HFFc6 (cell line): ENCODE measurements around the gene FOXB1. TPM values are rescaled to one million over a fixed set of nuclear protein-coding genes. Genes with fewer than 3 reads are reported as not detected.

ENCODE experiments used
- DNase-seq: peaks from one replicate; pipeline ENCODE4 v3.0.0-alpha.2; 2018
- H3K27ac Mint-ChIP-seq: 2 replicates; pipeline ENCODE4 v1.8.0; 2020; ENCODE audit warnings: mild to moderate bottlenecking, mixed read lengths
- H3K27me3 Mint-ChIP-seq: 2 replicates; pipeline ENCODE4 v1.8.0; 2021; ENCODE audit warnings: mild to moderate bottlenecking, moderate library complexity, mixed read lengths; ENCODE audit not compliant: insufficient read depth
- H3K36me3 Mint-ChIP-seq: 2 replicates; pipeline ENCODE4 v1.8.0; 2021; ENCODE audit warnings: low read depth, mixed read lengths
- H3K4me1 Mint-ChIP-seq: 2 replicates; pipeline ENCODE4 v1.8.0; 2020; ENCODE audit warnings: low read depth, mixed read lengths
- H3K4me3 Mint-ChIP-seq: 2 replicates; pipeline ENCODE4 v1.8.0; 2020; ENCODE audit warnings: mild to moderate bottlenecking, moderate library complexity, mixed read lengths
- H3K9me3 Mint-ChIP-seq: 2 replicates; pipeline ENCODE4 v1.8.0; 2020; ENCODE audit warnings: mild to moderate bottlenecking, mixed read lengths
- CTCF ChIP-seq: fragments of 200-600 bp; sonication (generic); IDR thresholded peaks from 2 replicates; pipeline ENCODE4 v1.5.0; 2021; ENCODE audit warnings: antibody characterized with exemption, mild to moderate bottlenecking
- total RNA-seq, 6 experiments: library from RNA; stranded (reverse); fragmentation: NEBNext Ultra II Directional; extraction: Animal tissue kit (Norgen Biotek cat#: 25700); gene quantifications; 2 replicates in 1 of 6; 3 replicates in 5 of 6; pipeline ENCODE4 v1.2.3, GENCODE V29; 2021

FOXB1 gene
- total RNA-seq, 6 experiments from 2014 or later, result not detected

DNA sequence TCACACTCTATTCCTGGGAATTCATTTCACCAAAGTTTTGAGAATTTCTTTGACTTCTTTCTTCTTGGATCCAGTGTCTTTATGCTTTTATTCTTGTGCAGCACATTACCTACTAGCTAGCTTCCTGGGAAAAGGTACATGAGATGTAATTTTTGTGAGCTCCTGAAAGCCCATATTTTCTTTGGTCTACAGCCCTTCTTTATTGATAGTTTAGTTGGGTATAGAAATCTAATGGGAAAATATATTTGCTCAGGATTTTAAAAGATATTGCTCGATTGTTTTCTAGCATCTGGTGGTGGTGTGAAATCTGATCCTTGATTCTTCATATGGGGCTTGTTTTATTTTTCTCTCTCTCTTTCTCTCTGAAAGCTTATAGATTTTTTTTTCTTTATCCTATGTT, 45.8 kb downstream of the FOXB1 start:
- Mint-ChIP-seq H3K27me3 (no peaks in the 10 kb centered on the region), H3K4me1 (no peaks in the 10 kb centered on the region), H3K9me3 (peaks cover 20% of the 10 kb centered on the region), H3K27ac (no peak overlapping the region), H3K36me3 (no peaks in the 10 kb centered on the region), H3K4me3 (no peak overlapping the region)
- no peak for DNase-seq
- TF ChIP-seq CTCF, result no peak

DNA sequence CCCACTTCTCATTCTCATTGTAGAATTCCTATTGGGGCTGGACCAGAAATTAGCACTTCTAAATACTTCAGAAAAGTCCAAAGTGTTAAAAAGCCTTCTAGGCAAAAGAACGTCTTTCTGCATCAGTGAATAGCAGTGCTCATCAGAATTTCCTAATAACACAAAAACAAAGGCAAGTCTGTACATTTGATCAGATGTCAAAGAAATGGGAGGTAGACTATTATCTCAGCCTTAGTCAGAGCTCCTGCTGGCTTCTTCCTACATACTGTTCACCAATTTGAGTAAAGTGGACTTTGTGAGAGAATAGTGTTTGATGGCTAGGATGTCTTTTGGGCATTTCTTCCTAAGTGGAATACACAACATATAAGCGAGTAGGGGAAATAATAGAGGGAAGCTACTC, 48.7 kb downstream of the FOXB1 start:
- Mint-ChIP-seq H3K27ac (no peak overlapping the region), H3K36me3 (no peaks in the 10 kb centered on the region), H3K27me3 (no peaks in the 10 kb centered on the region), H3K9me3 (peaks cover 20% of the 10 kb centered on the region), H3K4me3 (no peak overlapping the region), H3K4me1 (no peaks in the 10 kb centered on the region)
- no peak for DNase-seq
- TF ChIP-seq CTCF, result no peak

- DNase-seq, result no peak
- Mint-ChIP-seq H3K4me1 (no peaks in the 10 kb centered on the region), H3K4me3 (no peak overlapping the region), H3K9me3 (peaks cover 17% of the 10 kb centered on the region), H3K27ac (no peak overlapping the region), H3K36me3 (no peaks in the 10 kb centered on the region), H3K27me3 (no peaks in the 10 kb centered on the region)
- no peak for TF ChIP-seq CTCF
Measured at GRCh38 chr15:60054472-60054871, 50.4 kb downstream of the FOXB1 start.
